Right atrium auricular region (tissue), 2 donors: Measurements from ENCODE around the gene CD48. TPM values are rescaled to one million over a fixed set of nuclear protein-coding genes. Genes with fewer than 3 reads are reported as not detected.

Source experiments
- DNase-seq: peaks from one replicate; pipeline ENCODE4 v3.0.0-alpha.2; 2019; ENCODE audit warnings: low spot score
- H3K27ac ChIP-seq, 2 donors: fragments of 200-600 bp; sonication (generic); 1 replicate in 1 of 2; 2 replicates in 1 of 2; pipeline ENCODE4 v1.5.1; 2016 to 2019
- H3K27me3 ChIP-seq, 2 donors: fragments of 200-600 bp; sonication (generic); one replicate each; pipeline versions ENCODE4 v1.5.1 to v1.6.0; 2017 to 2019
- H3K36me3 ChIP-seq: fragments of 200-600 bp; sonication (generic); one replicate; pipeline ENCODE4 v1.5.1; 2016
- H3K4me1 ChIP-seq, 2 donors: fragments of 200-600 bp; sonication (generic); one replicate each; pipeline versions ENCODE4 v1.5.1 to v1.6.0; 2017 to 2019
- H3K4me3 ChIP-seq, 2 donors: fragments of 200-600 bp; sonication (generic); 1 replicate in 1 of 2; 2 replicates in 1 of 2; pipeline ENCODE4 v1.5.1; 2017 to 2019; ENCODE audit warnings: mild to moderate bottlenecking in 1 of 2, moderate library complexity in 1 of 2
- H3K9me3 ChIP-seq, 2 donors: fragments of 200-600 bp; sonication (generic); one replicate each; pipeline ENCODE4 v1.5.1; 2019
- total RNA-seq, 2 donors: library from RNA; depleted of rRNA; stranded (reverse); fragments of >200 nt; gene quantifications; one replicate each; pipeline ENCODE4 v1.1.0, GENCODE V29; 2016
- TF ChIP-seq, protein P1 (sequence below), 2 donors: fragments of 200-600 bp; sonication (generic); IDR thresholded peaks; one replicate each; pipeline ENCODE4 v1.5.1; 2019; ENCODE audit warnings: antibody characterized with exemption in 2 of 2

CD48 gene
- total RNA-seq, 2 donors from 2014 or later: 1.2 to 3.2 TPM

DNA sequence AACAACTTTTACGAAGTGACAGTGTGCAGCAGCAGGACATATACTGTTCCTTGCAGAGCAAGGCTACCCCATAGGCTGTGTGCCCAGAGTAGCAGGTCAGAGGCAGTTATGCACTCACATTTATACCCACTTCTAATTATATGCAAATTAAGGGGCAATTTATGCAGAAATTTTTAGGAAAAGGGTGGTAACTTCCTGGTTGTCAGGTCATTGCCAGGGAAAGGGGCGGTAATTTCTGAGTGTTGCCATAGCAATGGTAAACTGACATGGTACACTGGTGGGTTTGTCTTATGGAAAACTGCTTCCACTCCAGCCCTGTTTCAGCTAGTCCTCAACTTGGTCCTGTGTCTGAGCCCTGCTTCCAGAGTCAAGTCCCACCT lies 52.8 kb downstream of the CD48 start:
- Histone ChIP-seq H3K4me1 (no peaks in the 10 kb centered on the region), H3K27ac (no peak overlapping the region), H3K9me3 (no peaks in the 10 kb centered on the region), H3K27me3 (no peaks in the 10 kb centered on the region), H3K4me3 (no peak overlapping the region), H3K36me3 (no peaks in the 10 kb centered on the region)
- no peak for DNase-seq
- TF ChIP-seq, protein P1, sequence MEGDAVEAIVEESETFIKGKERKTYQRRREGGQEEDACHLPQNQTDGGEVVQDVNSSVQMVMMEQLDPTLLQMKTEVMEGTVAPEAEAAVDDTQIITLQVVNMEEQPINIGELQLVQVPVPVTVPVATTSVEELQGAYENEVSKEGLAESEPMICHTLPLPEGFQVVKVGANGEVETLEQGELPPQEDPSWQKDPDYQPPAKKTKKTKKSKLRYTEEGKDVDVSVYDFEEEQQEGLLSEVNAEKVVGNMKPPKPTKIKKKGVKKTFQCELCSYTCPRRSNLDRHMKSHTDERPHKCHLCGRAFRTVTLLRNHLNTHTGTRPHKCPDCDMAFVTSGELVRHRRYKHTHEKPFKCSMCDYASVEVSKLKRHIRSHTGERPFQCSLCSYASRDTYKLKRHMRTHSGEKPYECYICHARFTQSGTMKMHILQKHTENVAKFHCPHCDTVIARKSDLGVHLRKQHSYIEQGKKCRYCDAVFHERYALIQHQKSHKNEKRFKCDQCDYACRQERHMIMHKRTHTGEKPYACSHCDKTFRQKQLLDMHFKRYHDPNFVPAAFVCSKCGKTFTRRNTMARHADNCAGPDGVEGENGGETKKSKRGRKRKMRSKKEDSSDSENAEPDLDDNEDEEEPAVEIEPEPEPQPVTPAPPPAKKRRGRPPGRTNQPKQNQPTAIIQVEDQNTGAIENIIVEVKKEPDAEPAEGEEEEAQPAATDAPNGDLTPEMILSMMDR (IDR thresholded peaks at IDR 0.05): no peak

DNA sequence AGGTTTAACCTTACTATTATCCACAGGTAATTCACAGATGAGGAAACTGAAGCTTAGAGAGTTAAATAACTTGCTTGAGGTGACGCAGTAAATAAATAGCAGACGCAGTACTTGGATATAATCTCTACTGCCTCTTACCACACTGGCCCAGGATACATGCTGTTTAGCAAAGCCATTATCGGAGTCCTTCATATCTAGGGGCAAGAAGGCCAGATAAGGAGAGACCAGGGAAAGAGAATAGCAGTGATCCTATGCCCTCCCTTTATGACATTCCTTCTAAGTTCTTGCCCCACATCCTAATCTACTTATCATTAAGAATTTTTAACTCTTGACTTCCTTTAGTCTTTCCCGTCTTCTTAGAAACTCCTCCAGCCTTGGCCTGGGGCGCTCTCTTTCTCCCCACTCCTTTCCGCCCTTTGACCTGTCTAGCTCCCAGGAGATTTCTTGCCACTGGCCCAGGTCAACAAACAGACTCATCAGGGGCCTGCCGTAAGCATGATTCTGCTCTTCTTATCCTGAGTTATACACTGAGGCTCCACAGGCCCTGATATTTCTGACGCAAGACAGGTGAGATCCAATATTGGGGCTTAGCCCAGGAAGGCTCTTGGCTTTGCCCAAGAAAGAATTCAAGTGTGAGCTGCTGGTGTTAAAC lies 53.3 kb downstream of the CD48 start:
- no peak for DNase-seq
- H3K9me3 ChIP-seq: no peaks in the 10 kb centered on the region
- H3K36me3 ChIP-seq: no peaks in the 10 kb centered on the region
- TF ChIP-seq, protein P1 (IDR thresholded peaks at IDR 0.05): no peak
- no peak overlapping the region for H3K27ac ChIP-seq
- no peaks in the 10 kb centered on the region for H3K4me1 ChIP-seq
- H3K27me3 ChIP-seq: no peaks in the 10 kb centered on the region
- H3K4me3 ChIP-seq: no peak overlapping the region

DNA sequence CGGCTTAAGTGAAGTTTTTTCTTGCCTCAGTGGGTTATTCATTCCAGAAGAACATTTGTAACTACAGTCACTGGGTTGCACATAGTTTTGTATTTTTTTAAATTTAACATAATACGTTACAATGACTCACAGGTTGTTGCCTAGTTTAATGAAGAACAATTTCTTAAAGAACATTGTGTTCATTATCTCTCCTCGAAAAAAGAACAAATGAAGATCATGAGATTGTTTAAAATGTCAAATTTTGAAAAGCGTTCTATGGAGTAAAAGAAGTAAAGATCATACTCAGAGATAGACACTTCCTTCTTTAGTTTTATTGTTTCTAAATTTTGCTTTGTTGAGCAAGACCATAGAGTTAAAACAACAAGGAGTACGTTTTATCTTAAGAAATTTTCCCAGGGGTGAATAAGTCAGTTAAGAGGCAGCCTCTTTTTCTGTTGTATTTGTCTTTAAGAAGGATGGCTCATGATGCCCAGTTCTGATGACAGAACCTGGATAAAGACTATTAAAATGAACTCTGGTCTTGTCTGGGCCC lies 54.3 kb downstream of the CD48 start:
- Histone ChIP-seq H3K9me3 (no peaks in the 10 kb centered on the region), H3K4me3 (no peak overlapping the region), H3K27me3 (no peaks in the 10 kb centered on the region), H3K4me1 (no peaks in the 10 kb centered on the region), H3K27ac (no peak overlapping the region), H3K36me3 (no peaks in the 10 kb centered on the region)
- TF ChIP-seq, protein P1 (IDR thresholded peaks at IDR 0.05): no peak
- DNase-seq: no peak

DNA sequence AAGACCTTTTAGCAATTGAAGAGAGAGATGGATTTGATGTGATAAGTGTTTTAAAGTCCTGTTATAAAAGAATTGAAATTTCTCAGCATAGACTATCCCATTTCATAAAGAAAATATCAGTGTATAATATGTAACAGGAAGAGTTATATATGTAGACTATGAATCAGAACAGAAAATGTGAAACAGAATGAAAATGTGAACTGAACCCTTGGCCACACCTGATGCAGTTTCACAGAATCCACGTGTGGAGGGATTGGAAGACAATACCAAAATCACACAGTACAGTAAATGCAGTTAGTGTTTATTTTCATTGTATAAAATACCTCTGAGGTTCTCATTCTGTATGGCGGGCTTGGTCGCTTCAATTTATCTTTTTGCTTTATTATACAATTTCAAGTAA lies 54.9 kb downstream of the CD48 start:
- no peaks in the 10 kb centered on the region for H3K4me1 ChIP-seq
- H3K27me3 ChIP-seq: no peaks in the 10 kb centered on the region
- H3K9me3 ChIP-seq: no peaks in the 10 kb centered on the region
- TF ChIP-seq, protein P1 (IDR thresholded peaks at IDR 0.05): no peak
- no peak overlapping the region for H3K4me3 ChIP-seq
- no peak overlapping the region for H3K27ac ChIP-seq
- no peak for DNase-seq
- no peaks in the 10 kb centered on the region for H3K36me3 ChIP-seq

DNA sequence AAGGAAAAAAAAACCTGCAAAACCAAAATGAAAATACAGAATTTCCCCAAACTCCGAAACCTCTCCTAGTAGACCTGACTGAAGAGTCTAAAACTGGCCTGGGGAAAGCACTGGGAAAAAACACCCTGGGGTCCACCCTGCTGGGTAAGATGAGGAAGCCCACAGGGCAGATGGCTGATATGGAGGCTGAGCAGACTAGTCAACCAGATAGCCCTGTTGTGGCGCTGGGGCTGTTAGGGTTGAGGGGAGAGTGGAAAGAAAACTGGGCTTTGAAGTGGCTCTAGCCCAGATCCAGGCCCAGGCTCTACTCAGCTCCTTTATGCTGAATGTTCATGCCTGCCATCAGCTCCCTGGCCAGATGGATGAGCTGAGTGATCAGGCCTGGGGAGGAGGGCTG lies 58.0 kb downstream of the CD48 start:
- DNase-seq: no peak
- H3K4me3 ChIP-seq: no peak overlapping the region
- H3K9me3 ChIP-seq: no peaks in the 10 kb centered on the region
- no peaks in the 10 kb centered on the region for H3K27me3 ChIP-seq
- no peak overlapping the region for H3K27ac ChIP-seq
- TF ChIP-seq, protein P1 (IDR thresholded peaks at IDR 0.05): no peak
- no peaks in the 10 kb centered on the region for H3K36me3 ChIP-seq
- no peaks in the 10 kb centered on the region for H3K4me1 ChIP-seq
